Ovary (tissue), 3 donors: Measurements from ENCODE around the gene CABP4.

Experiments used
- EP300 ChIP-seq: sonication (generic); formaldehyde crosslinking; IDR thresholded peaks from one replicate; pipeline ENCODE4 v1.6.1; 2017; ENCODE audit warnings: antibody characterized with exemption
- POLR2A ChIP-seq: fragments of 450-650 bp; IDR thresholded peaks from one replicate; pipeline ENCODE4 v1.6.1; 2017; ENCODE audit warnings: antibody characterized with exemption, mild to moderate bottlenecking, moderate library complexity
- TF ChIP-seq, protein P1 (sequence below), 3 donors: fragments of 450-650 bp in 2 of 3; fragments of 200-600 bp in 1 of 3; IDR thresholded peaks; one replicate each; pipeline versions ENCODE4 v1.5.1 to v1.8.0; 2016 to 2022; ENCODE audit warnings: antibody characterized with exemption in 3 of 3, mild to moderate bottlenecking in 1 of 3
- donor health status: DM: no; HTN: no; CAD: no.

GRCh38 chr11:67442504-67443404, 12.4 kb upstream of the CABP4 start:
- TF ChIP-seq, protein P1, sequence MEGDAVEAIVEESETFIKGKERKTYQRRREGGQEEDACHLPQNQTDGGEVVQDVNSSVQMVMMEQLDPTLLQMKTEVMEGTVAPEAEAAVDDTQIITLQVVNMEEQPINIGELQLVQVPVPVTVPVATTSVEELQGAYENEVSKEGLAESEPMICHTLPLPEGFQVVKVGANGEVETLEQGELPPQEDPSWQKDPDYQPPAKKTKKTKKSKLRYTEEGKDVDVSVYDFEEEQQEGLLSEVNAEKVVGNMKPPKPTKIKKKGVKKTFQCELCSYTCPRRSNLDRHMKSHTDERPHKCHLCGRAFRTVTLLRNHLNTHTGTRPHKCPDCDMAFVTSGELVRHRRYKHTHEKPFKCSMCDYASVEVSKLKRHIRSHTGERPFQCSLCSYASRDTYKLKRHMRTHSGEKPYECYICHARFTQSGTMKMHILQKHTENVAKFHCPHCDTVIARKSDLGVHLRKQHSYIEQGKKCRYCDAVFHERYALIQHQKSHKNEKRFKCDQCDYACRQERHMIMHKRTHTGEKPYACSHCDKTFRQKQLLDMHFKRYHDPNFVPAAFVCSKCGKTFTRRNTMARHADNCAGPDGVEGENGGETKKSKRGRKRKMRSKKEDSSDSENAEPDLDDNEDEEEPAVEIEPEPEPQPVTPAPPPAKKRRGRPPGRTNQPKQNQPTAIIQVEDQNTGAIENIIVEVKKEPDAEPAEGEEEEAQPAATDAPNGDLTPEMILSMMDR (IDR thresholded peaks at IDR 0.05) = no peak
- TF ChIP-seq POLR2A = no peak
- no peak for TF ChIP-seq EP300
